SK-N-SH (cell line): ENCODE data around the gene CTSE.

Source experiments
- CHD2 ChIP-seq: fragments of 150-350 bp; IDR thresholded peaks from 2 replicates; pipeline ENCODE4 v1.6.1; 2018; ENCODE audit warnings: low read length; ENCODE audit not compliant: partially characterized antibody
- CTCF ChIP-seq: fragments of 200-600 bp; sonication (generic); IDR thresholded peaks from 2 replicates; pipeline ENCODE4 v1.6.1; 2017; ENCODE audit warnings: antibody characterized with exemption, mild to moderate bottlenecking, moderate library complexity
- GATA2 ChIP-seq: sonication (generic); formaldehyde crosslinking; IDR thresholded peaks from 2 replicates; pipeline ENCODE4 v1.5.0; 2020; ENCODE audit warnings: mild to moderate bottlenecking, missing genetic modification reagents
- REST ChIP-seq: IDR thresholded peaks from 2 replicates; pipeline ENCODE4 v1.6.1; 2012; ENCODE audit warnings: mild to moderate bottlenecking, low read depth, low read length, moderate library complexity

GRCh38 chr1:206048582-206048981 lies 24.9 kb upstream of the CTSE start:
- TF ChIP-seq REST (no peak), CTCF (no peak), GATA2 (CRISPR knock-in tag) (no peak), CHD2 (no peak)
